GM10248 (cell line): ENCODE data around the gene LRRK1.

ENCODE experiments used
- CTCF ChIA-PET: fragments of 300-600 bp; sonication (Branson Sonifier 250); formaldehyde crosslinking; extraction: SDS; loops from one replicate; lab custom pipeline; 2021; ENCODE audit warnings: antibody characterized with exemption; lab: Yijun Ruan, JAX
- POLR2A ChIA-PET: fragments of 350-650 bp; sonication (Branson Sonifier 250); formaldehyde crosslinking; extraction: SDS; loops from one replicate; lab custom pipeline; 2020; ENCODE audit warnings: antibody characterized with exemption; lab: Yijun Ruan, JAX
- DNase-seq: peaks from one replicate; pipeline ENCODE4 v3.0.0; 2012; ENCODE audit errors: extremely low spot score
- CTCF ChIP-seq: IDR thresholded peaks from 2 replicates; pipeline ENCODE4 v1.5.1; 2012; ENCODE audit warnings: mild to moderate bottlenecking, low read depth; ENCODE audit errors: extremely low read depth, missing control alignments, control extremely low read depth

Gene LRRK1

GRCh38 chr15:101119181-101119580 lies 200.0 kb downstream of the LRRK1 start:
- no peak for DNase-seq
- CTCF ChIA-PET: interaction anchor here (0.9 to 1.6 kb wide), 2 partner anchors 30 to 79 kb away, joined by 3 to 4 read pairs; no protein-coding TSS in a partner anchor
- TF ChIP-seq CTCF: no peak
- POLR2A ChIA-PET: no interaction called here
